Measurements from ENCODE around the gene HOXA5. TPM values are rescaled to one million over a fixed set of nuclear protein-coding genes. Genes with fewer than 3 reads are reported as not detected.

HOXA5 gene
- total RNA-seq, 1 experiment from 2014 or later = 6.7 TPM

- H3K27me3 ChIP-seq (ENCODE audit: insufficient read depth, low read length) = no peaks in the 10 kb centered on the region
- H3K79me2 ChIP-seq (ENCODE audit: insufficient read depth, low read length) = peaks cover 19% of the 10 kb centered on the region
- H3K4me2 ChIP-seq (ENCODE audit: low read length) = no peak overlapping the region
- no peak for TF ChIP-seq MAX (IDR thresholded peaks at IDR 0.05)
- no peak for TF ChIP-seq EGR1 (IDR thresholded peaks at IDR 0.05; ENCODE audit: low read depth)
- no peak for TF ChIP-seq SP1 (IDR thresholded peaks at IDR 0.05; ENCODE audit: low read depth)
- no peak for TF ChIP-seq ATF3 (IDR thresholded peaks at IDR 0.05)
- H3K9me2 ChIP-seq (ENCODE audit: insufficient read depth) = no peaks in the 10 kb centered on the region
- ChIA-PET RAD21 (ENCODE audit: low non-redundant PET in 1 of 2, low total read pairs in 2 of 2, uncharacterized antibody in 2 of 2, unreplicated experiment in 2 of 2) (no interaction called here), POLR2A (interaction anchor here (1.6 kb wide), 1 partner anchor 9 kb away, joined by 5 read pairs; no protein-coding TSS in a partner anchor), CTCF (interaction anchor here (0.6 kb wide), 1 partner anchor 47 kb away, joined by 3 read pairs; no protein-coding TSS in a partner anchor)
- DNase-seq (ENCODE audit: low read depth, low spot score) (no peak), ATAC-seq (no peak)
- H3K36me3 ChIP-seq (ENCODE audit: control insufficient read depth in 1 of 2, insufficient read depth in 2 of 2, low read length in 2 of 2) = no peaks in the 10 kb centered on the region
- peaks cover 10 to 19% of the 10 kb centered on the region in 2 experiments; a peak in 3 of 4 replicates for H3K4me1 ChIP-seq (ENCODE audit: control insufficient read depth in 1 of 2, insufficient read depth in 2 of 2, low read length in 2 of 2)
- H3K9ac ChIP-seq (ENCODE audit: low read length) = no peak overlapping the region
- H2AFZ ChIP-seq (ENCODE audit: low read depth, low read length, poor library complexity, severe bottlenecking) = no peak overlapping the region
- no TSS peak for BruUV-seq (replicated peaks)
- H3K27ac ChIP-seq (ENCODE audit: low read depth, low read length) = no peak overlapping the region
- H3K9me3 ChIP-seq (ENCODE audit: control insufficient read depth in 1 of 2, insufficient read depth in 1 of 2, low read depth in 1 of 2, low read length in 2 of 2) = no peaks in the 10 kb centered on the region
- intact Hi-C loops (cut with micrococcal nuclease) = no loop called here
- H4K20me1 ChIP-seq (ENCODE audit: insufficient read depth) = no peaks in the 10 kb centered on the region
- H3K4me3 ChIP-seq (replicated peaks in 1 of 2; ENCODE audit: low read depth in 1 of 2, low read length in 2 of 2) = no peak overlapping the region
These were observed 50.1 kb downstream of the HOXA5 start for GRCh38 chr7:27093184-27093895.

GRCh38 chr7:27092819-27093110, 50.7 kb downstream of the HOXA5 start:
- Histone ChIP-seq H3K9me2 (ENCODE audit: insufficient read depth) (no peaks in the 10 kb centered on the region), H3K79me2 (ENCODE audit: insufficient read depth, low read length) (peaks cover 14% of the 10 kb centered on the region), H3K27me3 (ENCODE audit: insufficient read depth, low read length) (no peaks in the 10 kb centered on the region), H3K9ac (ENCODE audit: low read length) (no peak overlapping the region), H3K4me3 (replicated peaks in 1 of 2; ENCODE audit: low read depth in 1 of 2, low read length in 2 of 2) (no peak overlapping the region), H4K20me1 (ENCODE audit: insufficient read depth) (no peaks in the 10 kb centered on the region), H3K27ac (ENCODE audit: low read depth, low read length) (no peak overlapping the region), H3K4me1 (ENCODE audit: control insufficient read depth in 1 of 2, insufficient read depth in 2 of 2, low read length in 2 of 2) (peaks cover 9 to 17% of the 10 kb centered on the region in 2 experiments; a peak in 3 of 4 replicates), H2AFZ (ENCODE audit: low read depth, low read length, poor library complexity, severe bottlenecking) (no peak overlapping the region), H3K4me2 (ENCODE audit: low read length) (no peak overlapping the region), H3K36me3 (ENCODE audit: control insufficient read depth in 1 of 2, insufficient read depth in 2 of 2, low read length in 2 of 2) (no peaks in the 10 kb centered on the region), H3K9me3 (ENCODE audit: control insufficient read depth in 1 of 2, insufficient read depth in 1 of 2, low read depth in 1 of 2, low read length in 2 of 2) (no peaks in the 10 kb centered on the region)
- RAD21 ChIA-PET (ENCODE audit: low non-redundant PET in 1 of 2, low total read pairs in 2 of 2, uncharacterized antibody in 2 of 2, unreplicated experiment in 2 of 2) = no interaction called here
- CTCF ChIA-PET = no interaction called here
- DNase-seq (ENCODE audit: low read depth, low spot score) (no peak), ATAC-seq (no peak)
- POLR2A ChIA-PET = no interaction called here
- intact Hi-C loops (cut with micrococcal nuclease) = no loop called here
- BruUV-seq (replicated peaks) = no TSS peak
- TF ChIP-seq ZBTB33 (IDR thresholded peaks at IDR 0.05; ENCODE audit: extremely low read depth, insufficient replicate concordance, low read length) (no peak), POLR2AphosphoS5 (IDR thresholded peaks at IDR 0.05; ENCODE audit: low read depth, low read length) (no peak), YY1 (IDR thresholded peaks at IDR 0.05; ENCODE audit: extremely low read depth, insufficient replicate concordance, low read depth, low read length) (no peak), CEBPB (IDR thresholded peaks at IDR 0.05; ENCODE audit: low read depth) (no peak), SP1 (IDR thresholded peaks at IDR 0.05; ENCODE audit: low read depth) (no peak), SRF (IDR thresholded peaks at IDR 0.05; ENCODE audit: low read depth) (no peak), CBX3 (IDR thresholded peaks at IDR 0.05; ENCODE audit: low read depth) (no peak), REST (IDR thresholded peaks at IDR 0.05; ENCODE audit: low read depth) (no peak), FOSL1 (IDR thresholded peaks at IDR 0.05; ENCODE audit: low read depth) (no peak), MAX (IDR thresholded peaks at IDR 0.05) (no peak)
